Mesothelial cell of epicardium (in vitro differentiated cells): ENCODE data around the gene HS2ST1. TPM values are rescaled to one million over a fixed set of nuclear protein-coding genes. Genes with fewer than 3 reads are reported as not detected.
"Not testable (repeated sequence)": the region's sequence is repeated elsewhere in the genome, so short reads cannot be mapped to it uniquely, and the experiment has no call there.

Experiments
- DNase-seq, 2 experiments: peaks; one replicate each; pipeline ENCODE4 v3.0.0; 2021; ENCODE audit warnings: low spot score in 2 of 2; ENCODE audit not compliant: unreplicated experiment in 2 of 2
- H3K27ac Mint-ChIP-seq: 2 replicates; pipeline ENCODE4 v1.8.0; 2021; ENCODE audit warnings: mixed read lengths
- H3K27me3 Mint-ChIP-seq: 2 replicates; pipeline ENCODE4 v1.8.0; 2021; ENCODE audit warnings: low read depth, mixed read lengths
- H3K36me3 Mint-ChIP-seq: 2 replicates; pipeline ENCODE4 v1.8.0; 2021; ENCODE audit warnings: mixed read lengths
- H3K4me1 Mint-ChIP-seq: 2 replicates; pipeline ENCODE4 v1.8.0; 2021; ENCODE audit warnings: mixed read lengths
- H3K4me3 Mint-ChIP-seq: 2 replicates; pipeline ENCODE4 v1.8.0; 2021; ENCODE audit warnings: mild to moderate bottlenecking, moderate library complexity, mixed read lengths
- H3K9me3 Mint-ChIP-seq: 2 replicates; pipeline ENCODE4 v1.8.0; 2021; ENCODE audit warnings: mixed read lengths
- total RNA-seq: library from RNA; stranded (reverse); gene quantifications from 3 replicates; pipeline ENCODE4 v1.2.1, GENCODE V29; 2021
- TF ChIP-seq, protein P1 (sequence below): fragments of 200-600 bp; sonication (generic); IDR thresholded peaks from one replicate; pipeline ENCODE4 v1.5.0; 2021; ENCODE audit warnings: antibody characterized with exemption; ENCODE audit not compliant: unreplicated experiment

Gene HS2ST1
- total RNA-seq, 1 donor from 2014 or later = 40.2 TPM

DNA sequence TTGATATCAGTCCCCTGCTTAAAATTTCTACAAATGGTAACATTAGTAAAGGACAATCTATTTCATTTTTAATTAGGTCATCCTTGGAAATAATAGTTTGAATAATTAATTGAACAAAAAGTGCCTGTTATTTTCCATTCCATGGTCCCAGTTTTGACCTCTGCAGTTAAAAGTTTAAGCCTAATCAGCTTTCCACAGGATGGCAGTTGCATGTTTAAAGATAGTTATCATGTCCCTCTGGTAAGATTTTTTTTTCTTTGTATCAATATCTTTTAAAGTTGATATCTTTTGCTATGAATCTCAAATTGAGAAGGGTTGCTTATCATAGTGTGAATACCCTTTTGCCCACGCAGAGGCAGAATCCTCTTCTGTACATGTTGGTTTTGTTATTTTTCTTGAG, 90.4 kb downstream of the HS2ST1 start:
- no peak overlapping the region for H3K27ac Mint-ChIP-seq
- no peak for DNase-seq
- peaks cover 7% of the 10 kb centered on the region for H3K9me3 Mint-ChIP-seq
- TF ChIP-seq, protein P1, sequence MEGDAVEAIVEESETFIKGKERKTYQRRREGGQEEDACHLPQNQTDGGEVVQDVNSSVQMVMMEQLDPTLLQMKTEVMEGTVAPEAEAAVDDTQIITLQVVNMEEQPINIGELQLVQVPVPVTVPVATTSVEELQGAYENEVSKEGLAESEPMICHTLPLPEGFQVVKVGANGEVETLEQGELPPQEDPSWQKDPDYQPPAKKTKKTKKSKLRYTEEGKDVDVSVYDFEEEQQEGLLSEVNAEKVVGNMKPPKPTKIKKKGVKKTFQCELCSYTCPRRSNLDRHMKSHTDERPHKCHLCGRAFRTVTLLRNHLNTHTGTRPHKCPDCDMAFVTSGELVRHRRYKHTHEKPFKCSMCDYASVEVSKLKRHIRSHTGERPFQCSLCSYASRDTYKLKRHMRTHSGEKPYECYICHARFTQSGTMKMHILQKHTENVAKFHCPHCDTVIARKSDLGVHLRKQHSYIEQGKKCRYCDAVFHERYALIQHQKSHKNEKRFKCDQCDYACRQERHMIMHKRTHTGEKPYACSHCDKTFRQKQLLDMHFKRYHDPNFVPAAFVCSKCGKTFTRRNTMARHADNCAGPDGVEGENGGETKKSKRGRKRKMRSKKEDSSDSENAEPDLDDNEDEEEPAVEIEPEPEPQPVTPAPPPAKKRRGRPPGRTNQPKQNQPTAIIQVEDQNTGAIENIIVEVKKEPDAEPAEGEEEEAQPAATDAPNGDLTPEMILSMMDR = no peak
- H3K36me3 Mint-ChIP-seq = peaks cover 5% of the 10 kb centered on the region
- H3K4me3 Mint-ChIP-seq = no peak overlapping the region
- H3K27me3 Mint-ChIP-seq = no peaks in the 10 kb centered on the region
- no peaks in the 10 kb centered on the region for H3K4me1 Mint-ChIP-seq

DNA sequence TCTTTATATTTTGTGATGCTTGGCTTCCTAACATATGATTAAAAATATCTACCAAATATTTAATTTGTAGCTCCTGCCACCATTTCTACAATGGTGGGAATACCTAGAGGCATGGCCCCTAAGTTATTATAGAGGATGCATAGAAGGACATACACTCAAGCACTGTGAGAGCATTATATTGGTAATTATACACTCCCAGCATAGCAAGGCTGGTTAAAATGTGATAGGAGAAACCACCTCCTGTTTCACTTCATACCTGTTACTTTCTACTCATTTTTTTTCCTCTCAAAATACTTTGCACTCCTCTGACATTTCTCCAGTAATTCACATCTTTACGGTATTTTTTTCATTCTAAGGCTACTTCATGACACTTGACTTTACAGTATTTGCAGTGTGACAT, 92.9 kb downstream of the HS2ST1 start:
- Mint-ChIP-seq H3K27ac (no peak overlapping the region), H3K27me3 (no peaks in the 10 kb centered on the region), H3K9me3 (peaks cover 15% of the 10 kb centered on the region), H3K36me3 (peaks cover 12% of the 10 kb centered on the region), H3K4me3 (no peak overlapping the region), H3K4me1 (no peaks in the 10 kb centered on the region)
- DNase-seq = no peak
- TF ChIP-seq, protein P1 = no peak

DNA sequence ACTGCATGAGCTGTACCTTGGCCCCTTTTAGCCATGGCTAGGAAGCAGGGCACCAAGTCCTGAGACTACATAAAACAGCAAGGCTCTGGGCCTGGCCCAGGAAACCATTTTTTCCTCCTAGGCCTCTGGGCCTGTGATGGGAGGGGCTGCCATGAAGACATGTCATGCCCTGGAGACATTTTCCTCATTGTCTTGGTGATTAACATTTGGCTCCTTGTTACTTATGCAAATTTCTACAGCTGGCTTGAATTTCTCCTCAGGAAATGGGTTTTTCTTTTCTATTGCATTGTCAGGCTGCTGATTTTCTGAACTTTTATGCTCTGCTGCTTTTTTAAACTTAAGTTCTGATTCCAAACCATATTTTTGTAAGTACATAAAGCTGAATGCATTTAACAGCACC, 99.0 kb downstream of the HS2ST1 start:
- DNase-seq, H3K4me1 Mint-ChIP-seq, H3K27me3 Mint-ChIP-seq, H3K27ac Mint-ChIP-seq, H3K4me3 Mint-ChIP-seq: not testable (repeated sequence)
- Mint-ChIP-seq H3K9me3 (peaks cover 28% of the 10 kb centered on the region), H3K36me3 (peaks cover 23% of the 10 kb centered on the region)

DNA sequence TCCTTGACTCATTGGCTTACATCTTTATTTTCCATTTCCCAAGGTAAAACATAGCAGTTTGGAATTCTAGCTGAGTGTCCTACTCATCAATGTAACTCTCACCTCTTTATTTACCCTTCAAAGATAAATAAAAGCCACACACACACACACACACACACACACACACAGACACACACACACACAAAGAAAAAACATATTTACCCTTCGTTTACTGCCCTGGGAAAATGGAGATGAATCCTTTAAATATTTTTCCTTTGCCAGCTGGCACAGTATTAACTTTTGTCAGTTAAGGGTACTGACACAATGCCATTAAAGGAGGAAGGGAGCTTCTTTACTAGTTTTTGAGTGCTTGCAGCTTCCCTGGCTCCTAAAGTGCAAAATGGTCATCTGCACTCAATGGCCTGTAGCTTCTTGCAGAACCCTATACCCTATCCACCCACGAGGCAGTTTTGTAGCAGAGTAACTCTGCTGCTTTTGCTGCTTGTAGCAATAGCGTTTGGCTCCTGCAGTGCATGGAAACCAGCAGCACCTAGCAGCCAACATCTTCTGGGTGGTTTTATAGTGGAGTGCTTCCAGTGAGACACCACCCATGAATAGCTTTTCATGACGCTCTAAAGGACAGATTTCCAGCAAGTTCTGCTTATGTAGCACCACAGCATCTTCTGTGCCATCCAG, 103.7 kb downstream of the HS2ST1 start:
- peaks cover 13% of the 10 kb centered on the region for H3K36me3 Mint-ChIP-seq
- H3K27me3 Mint-ChIP-seq = no peaks in the 10 kb centered on the region
- peaks cover 16% of the 10 kb centered on the region for H3K9me3 Mint-ChIP-seq
- TF ChIP-seq, protein P1 = no peak
- DNase-seq = no peak
- peaks cover 6% of the 10 kb centered on the region for H3K4me1 Mint-ChIP-seq
- no peak overlapping the region for H3K27ac Mint-ChIP-seq
- no peak overlapping the region for H3K4me3 Mint-ChIP-seq

DNA sequence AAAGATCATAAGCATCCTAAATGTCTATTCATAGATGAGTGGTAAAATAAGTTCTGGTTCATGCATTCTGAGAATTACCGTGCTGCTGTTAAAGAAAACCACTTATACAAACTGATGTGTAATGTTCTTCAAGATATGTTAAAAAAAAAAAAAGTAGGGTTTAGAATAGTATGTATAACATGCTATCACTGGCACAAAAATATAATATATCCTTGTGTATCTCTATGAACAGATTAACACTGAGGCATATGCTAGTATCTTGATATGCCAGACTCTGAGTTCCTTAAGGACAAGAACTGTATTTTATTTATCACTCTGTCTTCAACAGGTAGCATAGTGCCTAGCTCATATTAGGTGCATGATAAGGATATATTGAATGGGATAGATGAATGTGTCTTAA, 108.9 kb downstream of the HS2ST1 start:
- Mint-ChIP-seq H3K36me3 (peaks cover 3% of the 10 kb centered on the region), H3K4me3 (no peak overlapping the region)

DNA sequence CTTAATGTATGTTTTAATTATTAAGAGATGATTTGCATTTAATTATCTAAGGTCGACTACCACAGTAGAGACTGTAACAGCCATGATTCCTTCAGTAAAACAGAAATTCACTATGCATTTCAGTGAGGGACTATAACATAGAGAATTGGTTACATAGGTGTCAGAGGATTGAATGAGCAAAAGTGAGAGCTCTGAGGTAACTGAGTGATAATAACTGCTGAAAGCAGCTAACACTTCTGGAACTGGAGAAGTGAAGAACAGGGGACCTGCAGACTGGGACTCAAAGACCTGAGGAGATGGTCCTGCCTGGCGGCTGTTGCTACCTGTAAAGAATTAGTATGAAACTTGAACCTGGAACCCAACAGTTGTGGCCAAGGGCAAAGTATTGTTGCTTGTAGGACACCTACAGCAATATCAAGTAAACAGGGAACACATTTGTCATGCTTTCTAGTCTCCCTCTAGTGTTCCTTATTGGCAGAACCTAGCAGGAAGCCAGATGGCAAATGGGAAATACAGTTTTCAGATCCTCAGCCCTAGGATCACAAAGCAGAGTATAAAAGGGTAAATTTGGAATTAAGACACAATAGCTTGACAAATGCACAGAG, 110.6 kb downstream of the HS2ST1 start:
- peaks cover 16% of the 10 kb centered on the region for H3K4me1 Mint-ChIP-seq
- no peak for DNase-seq
- no peak overlapping the region for H3K27ac Mint-ChIP-seq
- H3K9me3 Mint-ChIP-seq = peaks cover 13% of the 10 kb centered on the region
- H3K36me3 Mint-ChIP-seq = peaks cover 3% of the 10 kb centered on the region
- TF ChIP-seq, protein P1 = no peak
- no peaks in the 10 kb centered on the region for H3K27me3 Mint-ChIP-seq
- H3K4me3 Mint-ChIP-seq = no peak overlapping the region

More for the DNA sequence above, 108.9 kb downstream of the HS2ST1 start:
- no peak for DNase-seq
- H3K9me3 Mint-ChIP-seq = peaks cover 3% of the 10 kb centered on the region
- TF ChIP-seq, protein P1 = no peak
- no peak overlapping the region for H3K27ac Mint-ChIP-seq
- no peaks in the 10 kb centered on the region for H3K27me3 Mint-ChIP-seq
- H3K4me1 Mint-ChIP-seq = peaks cover 16% of the 10 kb centered on the region

DNA sequence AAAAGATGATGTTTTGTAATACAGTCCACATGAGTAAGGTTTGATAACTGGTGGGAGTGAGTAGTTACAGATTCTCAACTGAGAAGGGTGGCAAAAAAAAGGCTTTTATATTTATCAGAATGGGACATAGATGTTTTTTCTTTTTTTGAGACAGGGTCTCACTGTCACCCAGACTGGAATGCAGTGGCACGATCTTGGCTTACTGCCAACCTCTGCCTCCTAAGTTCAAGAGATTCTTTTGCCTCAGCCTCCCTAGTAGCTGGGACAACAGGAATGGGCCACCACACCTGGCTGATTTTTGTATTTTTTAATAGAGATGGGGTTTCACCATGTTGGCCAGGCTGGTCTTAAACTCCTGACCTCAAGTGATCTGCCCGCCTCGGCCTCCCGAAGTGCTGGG, 113.1 kb downstream of the HS2ST1 start:
- not testable (repeated sequence) for H3K4me3 Mint-ChIP-seq, H3K27ac Mint-ChIP-seq, H3K27me3 Mint-ChIP-seq, H3K36me3 Mint-ChIP-seq, DNase-seq
- peaks cover 13% of the 10 kb centered on the region for H3K9me3 Mint-ChIP-seq
- peaks cover 14% of the 10 kb centered on the region for H3K4me1 Mint-ChIP-seq
